GM23338 (cell line): Measurements from ENCODE around the gene CDH4. TPM values are rescaled to one million over a fixed set of nuclear protein-coding genes. Genes with fewer than 3 reads are reported as not detected.

Source experiments
- ATAC-seq: fragments of 200-7000 bp; cut with Tn5 transposase; 3 replicates; pipeline ENCODE4 v1.9.1; 2020
- DNase-seq: peaks from one replicate; pipeline ENCODE4 v3.0.0-alpha.2; 2015; ENCODE audit warnings: low spot score
- H2AFZ ChIP-seq: fragments of 200-600 bp; sonication (generic); 2 replicates; pipeline ENCODE4 v1.8.0; 2016; ENCODE audit warnings: antibody characterized with exemption, mild to moderate bottlenecking, moderate library complexity
- H3F3A ChIP-seq: fragments of 200-600 bp; sonication (generic); replicated peaks from 2 replicates; pipeline ENCODE4 v1.8.0; 2017; ENCODE audit warnings: antibody characterized with exemption, mixed run types, low read depth
- H3K27ac ChIP-seq: fragments of 200-600 bp; sonication (generic); 2 replicates; pipeline ENCODE4 v1.6.1; 2016; ENCODE audit warnings: low read depth
- H3K27me3 ChIP-seq: fragments of 200-600 bp; sonication (generic); 2 replicates; pipeline ENCODE4 v1.8.0; 2016; ENCODE audit warnings: mild to moderate bottlenecking, mixed run types, moderate library complexity; ENCODE audit not compliant: insufficient read depth
- H3K36me3 ChIP-seq: fragments of 200-600 bp; sonication (generic); 2 replicates; pipeline ENCODE4 v1.8.0; 2016; ENCODE audit warnings: mild to moderate bottlenecking; ENCODE audit not compliant: insufficient read depth
- H3K4me1 ChIP-seq: fragments of 200-600 bp; sonication (generic); 2 replicates; pipeline ENCODE4 v1.8.0; 2016; ENCODE audit warnings: mild to moderate bottlenecking, moderate library complexity; ENCODE audit not compliant: insufficient read depth
- H3K4me2 ChIP-seq: fragments of 200-600 bp; sonication (generic); 2 replicates; pipeline ENCODE4 v1.7.1; 2017; ENCODE audit warnings: mixed run types
- H3K4me3 ChIP-seq: fragments of 200-600 bp; sonication (generic); 2 replicates; pipeline ENCODE4 v1.6.1; 2016; ENCODE audit warnings: mixed run types
- H3K79me2 ChIP-seq: fragments of 200-600 bp; sonication (generic); replicated peaks from 2 replicates; pipeline ENCODE4 v1.8.0; 2017; ENCODE audit warnings: mild to moderate bottlenecking; ENCODE audit not compliant: insufficient read depth
- H3K9me2 ChIP-seq: fragments of 200-600 bp; sonication (generic); 2 replicates; pipeline ENCODE4 v1.8.0; 2017; ENCODE audit not compliant: insufficient read depth
- H4K20me1 ChIP-seq: fragments of 200-600 bp; sonication (generic); replicated peaks from 2 replicates; pipeline ENCODE4 v1.8.0; 2017; ENCODE audit warnings: mild to moderate bottlenecking; ENCODE audit not compliant: insufficient read depth
- H3K27ac Mint-ChIP-seq: 2 replicates; pipeline ENCODE4 v1.8.0; 2020; ENCODE audit warnings: inconsistent platforms, mild to moderate bottlenecking, moderate library complexity, mixed read lengths
- H3K27me3 Mint-ChIP-seq: 3 replicates; pipeline ENCODE4 v1.8.0; 2022; ENCODE audit warnings: low read depth, mild to moderate bottlenecking, moderate library complexity, mixed read lengths, inconsistent platforms; ENCODE audit not compliant: insufficient read depth, poor library complexity
- H3K36me3 Mint-ChIP-seq: 3 replicates; pipeline ENCODE4 v1.8.0; 2021; ENCODE audit warnings: low read depth, mild to moderate bottlenecking, inconsistent platforms, moderate library complexity, mixed read lengths
- H3K4me1 Mint-ChIP-seq: 3 replicates; pipeline ENCODE4 v1.8.0; 2020; ENCODE audit warnings: mild to moderate bottlenecking, inconsistent platforms, mixed read lengths
- H3K4me3 Mint-ChIP-seq: 3 replicates; pipeline ENCODE4 v1.8.0; 2021; ENCODE audit warnings: moderate library complexity, mild to moderate bottlenecking, inconsistent platforms, mixed read lengths
- H3K9me3 Mint-ChIP-seq: 3 replicates; pipeline ENCODE4 v1.8.0; 2020; ENCODE audit warnings: moderate library complexity, mild to moderate bottlenecking, inconsistent platforms, mixed read lengths
- CREB1 ChIP-seq: fragments of 250-450 bp; sonication (Bioruptor Pico); IDR thresholded peaks from 2 replicates; pipeline ENCODE4 v1.5.0; 2020; ENCODE audit warnings: low read depth, mild to moderate bottlenecking, moderate library complexity
- CTCF ChIP-seq, 2 experiments: fragments of 200-600 bp in 1 of 2; sonication (generic) in 1 of 2; conservative IDR thresholded peaks; 2 replicates each; pipeline versions ENCODE4 v1.5.1 to v1.6.1; 2016 to 2017; ENCODE audit warnings: antibody characterized with exemption in 2 of 2, low read depth in 2 of 2, mild to moderate bottlenecking in 2 of 2, moderate library complexity in 1 of 2
- ETS1 ChIP-seq: IDR thresholded peaks from 2 replicates; pipeline ENCODE4 v1.6.1; 2016; ENCODE audit warnings: antibody characterized with exemption
- EZH2 ChIP-seq: fragments of 200-600 bp; sonication (generic); IDR thresholded peaks from one replicate; pipeline ENCODE4 v1.8.0; 2017; ENCODE audit warnings: antibody characterized with exemption, mild to moderate bottlenecking, low read depth; ENCODE audit not compliant: unreplicated experiment
- EZH2phosphoT487 ChIP-seq: fragments of 200-600 bp; sonication (generic); IDR thresholded peaks from one replicate; pipeline ENCODE4 v1.8.1; 2018; ENCODE audit warnings: antibody characterized with exemption; ENCODE audit not compliant: unreplicated experiment
- JUNB ChIP-seq: IDR thresholded peaks from one replicate; pipeline ENCODE4 v1.6.1; 2016; ENCODE audit warnings: antibody characterized with exemption; ENCODE audit not compliant: unreplicated experiment
- NANOG ChIP-seq: IDR thresholded peaks from 2 replicates; pipeline ENCODE4 v1.6.1; 2016; ENCODE audit warnings: antibody characterized with exemption, borderline replicate concordance
- POLR2AphosphoS5 ChIP-seq: IDR thresholded peaks from 2 replicates; pipeline ENCODE4 v1.6.1; 2016; ENCODE audit warnings: antibody characterized with exemption, low read depth
- STAT1 ChIP-seq: IDR thresholded peaks from one replicate; pipeline ENCODE4 v1.6.1; 2016; ENCODE audit warnings: antibody characterized with exemption; ENCODE audit not compliant: unreplicated experiment
- ZNF114 ChIP-seq: fragments of 250-450 bp; sonication (Bioruptor Pico); IDR thresholded peaks from 2 replicates; pipeline ENCODE4 v1.5.0; 2020; ENCODE audit warnings: mild to moderate bottlenecking, moderate library complexity
- ZNF331 ChIP-seq: fragments of 250-450 bp; sonication (Bioruptor Pico); IDR thresholded peaks from 2 replicates; pipeline ENCODE4 v1.5.0; 2020; ENCODE audit warnings: low read depth, mild to moderate bottlenecking, moderate library complexity
- ZNF462 ChIP-seq: fragments of 250-450 bp; sonication (Bioruptor Pico); IDR thresholded peaks from 2 replicates; pipeline ENCODE4 v1.5.0; 2020; ENCODE audit warnings: mild to moderate bottlenecking, moderate library complexity
- polyA plus RNA-seq: library from polyadenylated mRNA; unstranded; fragments of >200 nt; fragmentation: Nextera tagmentation; extraction: Ambion mirVana; gene quantifications from 2 replicates; pipeline ENCODE4 v1.2.1, GENCODE V29; 2016
- total RNA-seq: library from RNA; depleted of rRNA; stranded (reverse); fragments of >200 nt; shearing (Covaris generic); gene quantifications from 2 replicates; pipeline ENCODE4 v1.2.3, GENCODE V29; 2014

Gene CDH4
- total and polyA plus RNA-seq, 2 experiments from 2014 or later: 1.2 to 4.2 TPM

GRCh38 chr20:61936701-61937131 is 684.7 kb downstream of the CDH4 start:
- Histone ChIP-seq H3K4me3 (no peak overlapping the region), H3K79me2 (no peaks in the 10 kb centered on the region), H3K4me1 (no peaks in the 10 kb centered on the region), H3K36me3 (no peaks in the 10 kb centered on the region), H3K4me2 (no peak overlapping the region), H2AFZ (no peak overlapping the region), H3K27me3 (no peaks in the 10 kb centered on the region), H4K20me1 (no peaks in the 10 kb centered on the region), H3K9me2 (no peaks in the 10 kb centered on the region), H3K27ac (no peak overlapping the region), H3F3A (no peaks in the 10 kb centered on the region)
- no peaks in the 10 kb centered on the region for H3K9me3 Mint-ChIP-seq
- no peak for ATAC-seq
- peaks cover 15% of the 10 kb centered on the region for H3K27me3 Mint-ChIP-seq
- no peak for TF ChIP-seq ZNF331 (CRISPR knock-in tag)
- no peak for TF ChIP-seq NANOG
- no peak for TF ChIP-seq EZH2
- no peak for TF ChIP-seq ZNF462
- no peak for TF ChIP-seq CTCF (conservative IDR thresholded peaks at IDR 0.05; ENCODE audit: low read depth in 2 of 2)
- TF ChIP-seq JUNB: no peak
- no peak for TF ChIP-seq STAT1
- TF ChIP-seq POLR2AphosphoS5: no peak
- no peak for TF ChIP-seq EZH2phosphoT487
- TF ChIP-seq CREB1: no peak
- TF ChIP-seq ZNF114 (CRISPR knock-in tag): no peak
- no peak for TF ChIP-seq ETS1
- no peaks in the 10 kb centered on the region; the same call in 2 of the 3 replicates for H3K36me3 Mint-ChIP-seq
- no peak overlapping the region for H3K4me3 Mint-ChIP-seq
- H3K27ac Mint-ChIP-seq: no peak overlapping the region
- peaks cover 27% of the 10 kb centered on the region for H3K4me1 Mint-ChIP-seq
- DNase-seq: no peak
